NCI-H2227 (cell line): ENCODE data around the gene GALNT2.

Experiments used
- DNase-seq: peaks from one replicate; lab custom pipeline; 2025; ENCODE audit not compliant: unreplicated experiment; lab: John Stamatoyannopoulos, UW

The GALNT2 gene

GRCh38 chr1:230249695-230250480 is 182.8 kb downstream of the GALNT2 start:
- DNase-seq: no peak

DNA sequence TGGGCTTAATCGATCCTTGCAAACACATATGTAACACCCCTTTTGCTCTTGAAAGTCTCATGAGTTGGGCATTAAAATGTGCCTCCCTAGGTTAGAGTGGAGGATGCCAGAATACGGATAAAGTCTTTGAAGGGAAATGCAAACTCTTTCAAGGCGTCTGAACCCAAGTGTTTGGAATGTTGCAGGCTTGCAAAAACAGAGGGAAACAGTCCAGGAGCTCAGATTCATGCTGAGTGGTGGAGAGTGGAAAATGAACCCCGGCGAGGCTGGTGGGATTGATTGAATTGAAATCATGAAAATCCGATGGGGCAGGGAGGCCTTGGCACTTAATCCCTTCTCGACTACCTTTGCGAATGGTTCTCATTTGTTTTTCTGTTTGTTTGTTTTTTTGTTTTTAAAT is 183.6 kb downstream of the GALNT2 start:
- no peak for DNase-seq

- no peak for DNase-seq
Measured at GRCh38 chr1:230251644-230252191, 184.7 kb downstream of the GALNT2 start.

DNA sequence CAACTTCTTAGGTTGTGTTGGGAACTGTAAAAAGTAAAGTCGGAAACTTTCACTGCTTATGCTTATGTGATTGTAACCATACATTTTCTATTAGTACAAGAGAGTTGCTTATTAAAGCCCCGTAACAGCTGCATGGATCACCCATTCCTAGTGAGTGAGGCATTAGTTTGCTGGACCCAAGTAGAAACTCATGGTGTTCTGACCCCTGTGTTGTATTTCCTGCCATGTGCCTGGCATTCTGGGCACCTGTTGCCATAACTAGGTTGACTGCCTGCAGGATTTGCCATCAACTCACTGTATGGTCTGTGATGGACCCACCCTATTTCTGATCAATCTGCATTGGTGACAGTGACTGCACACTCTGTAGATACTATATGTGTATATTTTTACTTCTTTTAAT is 186.1 kb downstream of the GALNT2 start:
- no peak for DNase-seq

DNA sequence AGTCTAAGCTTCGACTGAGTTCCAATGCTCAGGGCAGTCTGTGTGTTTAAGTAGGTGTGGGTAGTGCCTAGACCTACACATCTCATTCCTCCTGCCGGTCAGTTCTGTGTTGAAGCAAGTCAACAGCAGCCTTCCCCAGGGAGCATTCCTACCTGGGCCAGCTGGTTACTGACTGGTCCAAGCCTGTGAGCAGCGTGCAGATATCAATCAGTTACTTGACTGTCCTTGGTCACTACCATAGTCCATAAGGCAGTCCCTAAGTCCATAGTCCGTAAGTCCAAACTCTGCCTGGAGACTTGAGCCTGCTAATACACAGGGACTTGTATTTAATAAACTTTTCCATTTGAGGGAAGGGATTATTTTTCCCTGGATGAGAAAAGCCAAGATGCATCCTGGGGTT is 187.2 kb downstream of the GALNT2 start:
- no peak for DNase-seq

DNA sequence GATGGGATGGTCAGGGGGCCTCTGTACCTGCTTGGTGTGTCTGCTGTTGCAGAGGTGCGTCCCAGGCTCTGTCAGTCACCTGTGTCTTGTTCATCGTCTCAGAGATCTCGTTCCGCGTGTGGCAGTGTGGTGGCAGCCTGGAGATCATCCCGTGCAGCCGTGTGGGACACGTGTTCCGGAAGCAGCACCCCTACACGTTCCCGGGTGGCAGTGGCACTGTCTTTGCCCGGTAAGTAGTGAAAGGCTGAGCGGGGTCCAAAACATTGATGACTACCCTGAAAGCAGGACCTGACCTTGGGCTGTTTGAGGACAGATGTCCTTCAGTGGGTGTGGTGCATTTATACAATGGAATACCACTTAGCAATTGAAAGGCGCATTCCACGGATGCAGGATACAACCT is 188.1 kb downstream of the GALNT2 start:
- DNase-seq: no peak

- DNase-seq: no peak
Measured at GRCh38 chr1:230255991-230256390, 189.0 kb downstream of the GALNT2 start.

DNA sequence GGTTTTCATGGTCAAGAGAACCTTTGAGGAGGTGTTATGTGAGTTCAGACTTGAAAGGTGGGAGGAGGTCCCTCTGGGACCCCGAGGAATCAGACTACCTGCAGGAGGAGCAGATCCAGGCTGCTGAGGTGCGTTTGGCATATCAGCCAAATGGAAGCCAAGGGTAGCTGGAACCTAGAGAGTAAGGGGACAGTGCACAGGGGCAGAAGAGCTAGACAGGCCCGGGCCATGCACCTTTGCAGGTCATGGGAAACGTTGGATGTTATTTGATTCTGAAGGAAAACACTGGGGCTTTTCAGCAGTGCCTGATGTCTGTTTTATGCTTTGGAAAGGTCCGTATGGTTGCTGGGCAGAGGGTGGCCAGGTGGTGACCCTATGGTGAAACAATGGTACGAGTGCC is 189.9 kb downstream of the GALNT2 start:
- no peak for DNase-seq

- no peak for DNase-seq
Measured at GRCh38 chr1:230259621-230260020, 192.6 kb downstream of the GALNT2 start.

DNA sequence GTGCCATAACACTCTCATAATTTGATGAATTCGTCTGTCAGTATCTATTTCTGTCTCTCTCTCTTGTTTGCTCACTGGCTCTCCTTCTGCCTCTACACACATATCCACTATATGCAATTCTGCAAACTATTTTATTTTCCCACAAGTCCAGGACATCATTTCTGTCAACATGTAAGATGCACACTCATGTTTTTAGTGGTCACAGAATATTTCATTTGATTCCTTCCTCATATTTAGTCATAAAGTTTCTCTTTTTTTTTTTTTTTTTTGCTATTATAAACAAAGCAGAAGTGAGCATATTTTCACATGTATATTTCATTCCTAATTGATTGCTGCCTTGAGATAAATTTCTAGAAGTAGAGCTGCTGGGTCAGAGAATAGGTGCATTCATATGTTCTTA is 193.8 kb downstream of the GALNT2 start:
- no peak for DNase-seq

DNA sequence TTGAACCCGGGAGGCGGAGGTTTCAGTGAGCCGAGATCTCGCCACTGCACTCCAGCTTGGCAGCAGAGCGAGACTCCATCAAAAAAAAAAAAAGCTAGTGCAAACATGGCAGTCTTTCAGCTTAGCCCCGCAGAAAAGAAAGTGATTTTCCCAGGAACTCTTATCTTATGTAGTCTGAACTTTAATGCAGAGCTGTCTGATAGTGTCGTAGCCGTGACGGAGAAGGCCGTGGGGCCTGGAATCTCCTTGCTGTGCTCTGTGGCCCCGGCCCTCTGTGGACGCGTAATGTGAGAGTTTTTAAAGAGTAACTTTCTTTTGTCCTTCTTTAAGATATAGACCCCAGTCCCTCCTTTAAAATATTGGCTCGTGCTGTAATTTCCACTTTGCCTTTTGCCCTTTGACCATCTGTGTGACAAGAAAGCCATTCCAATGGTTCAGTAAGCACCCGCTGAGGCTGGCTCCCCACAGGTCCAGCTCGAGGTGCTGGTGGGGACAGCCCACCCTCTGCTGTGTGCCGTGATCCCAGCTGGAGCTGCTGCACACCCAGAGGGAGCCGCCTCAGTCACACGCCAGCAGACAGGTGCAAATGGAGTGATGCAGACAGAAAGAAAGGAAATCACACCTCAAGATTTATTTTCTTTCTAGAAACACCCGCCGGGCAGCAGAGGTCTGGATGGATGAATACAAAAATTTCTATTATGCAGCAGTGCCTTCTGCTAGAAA is 195.1 kb downstream of the GALNT2 start:
- no peak for DNase-seq

GRCh38 chr1:230262867-230263567 is 196.0 kb downstream of the GALNT2 start:
- DNase-seq: no peak

DNA sequence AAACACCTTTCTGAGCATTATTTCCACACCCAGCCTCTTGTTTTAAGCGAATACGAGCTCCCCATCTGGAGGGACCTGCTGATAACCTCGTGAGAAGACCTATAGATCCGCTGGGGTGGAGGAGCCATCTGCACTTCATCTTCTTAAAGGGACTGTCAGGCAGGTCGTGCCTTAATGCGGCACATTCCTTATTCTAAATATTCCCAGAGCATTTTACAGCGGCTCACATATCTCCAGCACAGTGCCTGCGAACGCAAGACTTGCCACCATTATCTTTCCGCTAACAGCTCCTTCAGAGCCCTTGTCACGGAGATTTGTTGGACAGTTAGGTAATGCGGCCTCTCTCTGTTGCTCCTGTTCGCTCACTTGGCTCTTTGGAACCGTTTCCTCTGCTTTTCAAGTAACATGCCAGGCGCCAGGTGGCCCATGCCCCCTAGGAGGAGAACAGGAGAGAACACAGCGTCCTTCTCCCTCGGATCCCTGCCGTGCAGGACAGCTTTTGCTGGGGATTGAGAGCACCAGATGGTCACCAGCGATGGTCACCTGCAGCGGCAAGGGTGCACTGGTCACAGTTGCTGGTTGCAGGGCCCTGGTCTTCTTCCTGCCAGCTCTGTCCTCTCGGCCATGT is 196.6 kb downstream of the GALNT2 start:
- no peak for DNase-seq

- DNase-seq: no peak
Measured at GRCh38 chr1:230264342-230264741, 197.3 kb downstream of the GALNT2 start.

DNA sequence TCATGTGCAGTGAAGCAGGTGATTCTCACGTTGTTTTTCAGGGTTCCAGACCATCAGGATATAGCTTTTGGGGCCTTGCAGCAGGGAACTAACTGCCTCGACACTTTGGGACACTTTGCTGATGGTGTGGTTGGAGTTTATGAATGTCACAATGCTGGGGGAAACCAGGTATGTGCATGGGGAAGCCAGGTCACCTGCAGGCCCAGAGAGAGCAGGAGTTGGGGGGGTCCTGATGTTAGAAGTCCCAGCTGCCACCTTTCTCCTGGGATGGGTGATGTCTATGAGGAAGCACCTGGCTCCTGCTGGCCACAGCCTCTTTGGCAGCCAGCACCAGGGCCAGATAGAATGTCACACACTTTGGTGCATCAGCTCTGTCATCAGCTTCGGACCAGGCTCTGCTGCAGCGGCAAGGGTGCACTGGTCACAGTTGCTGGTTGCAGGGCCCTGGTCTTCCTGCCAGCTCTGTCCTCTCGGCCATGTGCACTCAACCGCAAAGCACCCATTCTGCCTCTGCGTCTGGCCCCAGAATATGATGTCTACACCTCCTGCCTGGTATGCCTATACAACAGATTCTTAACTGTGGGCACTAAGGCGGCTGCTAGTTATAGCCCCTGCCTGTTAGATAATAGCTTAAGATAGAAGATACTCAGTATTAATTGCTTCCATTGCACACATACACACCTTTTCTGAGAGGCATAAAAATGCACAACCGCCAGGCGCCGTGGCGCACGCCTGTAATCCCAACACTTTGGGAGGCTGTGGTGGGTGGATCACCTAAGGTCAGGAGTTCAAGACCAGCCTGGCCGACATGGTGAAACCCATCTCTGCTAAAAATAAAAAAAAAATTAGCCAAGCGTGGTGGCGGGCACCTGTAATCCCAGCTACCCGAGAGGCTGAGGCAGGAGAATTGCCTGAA is 198.4 kb downstream of the GALNT2 start:
- no peak for DNase-seq

- DNase-seq: no peak
Measured at GRCh38 chr1:230266456-230266855, 199.4 kb downstream of the GALNT2 start.

- no peak for DNase-seq
Measured at GRCh38 chr1:230267338-230268065, 200.5 kb downstream of the GALNT2 start.

DNA sequence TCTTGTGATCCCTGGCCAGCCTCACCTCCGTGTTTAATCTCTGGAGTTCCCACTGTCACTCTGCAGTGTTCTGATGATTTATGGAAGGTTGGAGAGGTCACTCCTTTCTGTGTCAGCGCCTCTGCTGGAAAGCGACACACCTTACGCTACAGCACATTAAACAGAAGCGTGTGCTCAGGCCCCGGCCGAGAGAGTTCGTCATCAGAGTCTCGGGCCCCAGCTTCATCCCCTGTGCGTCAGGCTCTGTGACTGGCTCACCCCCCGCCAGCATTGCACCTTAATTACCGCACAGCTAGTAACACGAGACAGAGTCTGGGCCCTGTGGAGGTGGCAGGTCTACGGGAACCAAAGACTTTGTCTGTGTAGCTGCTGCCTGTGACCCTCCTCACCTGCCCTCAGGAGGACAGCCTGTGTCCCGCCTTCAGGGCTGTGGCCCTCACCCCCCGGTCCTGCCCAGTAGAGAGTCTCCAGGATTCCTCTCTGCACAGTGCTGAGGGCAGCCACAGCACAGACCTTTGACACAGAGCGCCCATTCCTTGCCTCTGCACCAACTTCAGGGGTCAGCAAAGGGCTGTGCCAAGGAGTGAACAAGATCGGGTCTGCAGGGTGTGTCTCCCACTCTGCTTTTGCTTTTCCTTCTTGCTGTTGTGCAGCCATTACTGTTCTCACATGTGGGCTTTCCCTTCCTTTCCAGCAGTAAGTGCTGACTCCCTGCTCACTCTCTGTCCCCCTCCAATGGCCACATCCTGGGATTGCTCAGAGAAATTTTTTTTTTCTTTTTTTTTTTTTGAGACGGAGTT is 201.5 kb downstream of the GALNT2 start:
- DNase-seq: peak; percentile 77

GRCh38 chr1:230270185-230270558 is 203.1 kb downstream of the GALNT2 start:
- DNase-seq: no peak
